ENCODE data around the gene OR5K4. TPM values are rescaled to one million over a fixed set of nuclear protein-coding genes. Genes with fewer than 3 reads are reported as not detected.

OR5K4 gene
- total and polyA plus RNA-seq, 2 donors (not counting 3 experiments of a cell fraction or from before 2014, with no cell fraction given): not detected

GRCh38 chr3:98326945-98327344 lies 26.7 kb upstream of the OR5K4 start:
- POLR2A ChIA-PET: no interaction called here
- H3K27ac ChIP-seq (ENCODE audit: insufficient read depth, low read depth, low read length): no peak overlapping the region
- H3K4me2 ChIP-seq (ENCODE audit: insufficient read depth, low read length): no peak overlapping the region
- no peak overlapping the region for H2AFZ ChIP-seq (ENCODE audit: low read depth, low read length)
- H3K9me3 ChIP-seq (replicated peaks; ENCODE audit: control insufficient read depth, insufficient read depth, low read length): no peaks in the 10 kb centered on the region
- FAIRE-seq (no peak), DNase-seq (ENCODE audit: low read depth, low spot score) (no peak)
- no peaks in the 10 kb centered on the region for H4K20me1 ChIP-seq (replicated peaks; ENCODE audit: control insufficient read depth, extremely low read depth, insufficient read depth, low read length)
- no peaks in the 10 kb centered on the region for H3K4me1 ChIP-seq (ENCODE audit: control insufficient read depth, extremely low read depth, insufficient read depth, low read length)
- H3K79me2 ChIP-seq (ENCODE audit: control insufficient read depth, insufficient read depth, low read length): no peaks in the 10 kb centered on the region
- no TSS peak for BruUV-seq (replicated peaks)
- H3K36me3 ChIP-seq (ENCODE audit: control insufficient read depth in 2 of 2, extremely low read depth in 1 of 2, insufficient read depth in 2 of 2, low read length in 2 of 2): no peaks in the 10 kb centered on the region
- dilution Hi-C loops (cut with MboI; ENCODE audit: extremely low pct_ligation_motif_present, low sequenced_read_pairs): no loop called here
- H3K9me1 ChIP-seq (replicated peaks; ENCODE audit: control insufficient read depth, extremely low read depth, insufficient read depth, low read length): no peaks in the 10 kb centered on the region
- peaks cover 2 to 11% of the 10 kb centered on the region in 2 experiments for H3K27me3 ChIP-seq (ENCODE audit: control insufficient read depth in 2 of 2, insufficient read depth in 2 of 2, low read length in 2 of 2)
- no peak overlapping the region for H3K9ac ChIP-seq (replicated peaks; ENCODE audit: extremely low read depth, insufficient read depth, low read length)
- intact Hi-C loops (cut with micrococcal nuclease): no loop called here
- H3K4me3 ChIP-seq (replicated peaks in 1 of 3; ENCODE audit: insufficient read depth in 1 of 3, low read depth in 1 of 3, low read length in 3 of 3): no peak overlapping the region
- no peak for TF ChIP-seq MAX (IDR thresholded peaks at IDR 0.05; ENCODE audit: insufficient read depth, insufficient read length)
- no peak for TF ChIP-seq MYC (IDR thresholded peaks at IDR 0.05; ENCODE audit: low read depth, low read length)
- no peak for TF ChIP-seq FOS (IDR thresholded peaks at IDR 0.05; ENCODE audit: borderline replicate concordance, insufficient read depth, low read length)
- no peak for TF ChIP-seq CTCF (IDR thresholded peaks at IDR 0.05; ENCODE audit: extremely low read depth in 1 of 2, insufficient read depth in 1 of 2, low read depth in 1 of 2, low read length in 2 of 2)
- no peak for TF ChIP-seq POLR2AphosphoS5 (IDR thresholded peaks at IDR 0.05; ENCODE audit: insufficient read depth, low read depth, low read length)
- CTCF ChIA-PET: interaction anchor here (1.2 kb wide), 1 partner anchor 17 kb away, joined by 5 read pairs; no protein-coding TSS in a partner anchor

- H3K9me1 ChIP-seq (replicated peaks; ENCODE audit: control insufficient read depth, extremely low read depth, insufficient read depth, low read length): no peaks in the 10 kb centered on the region
- H3K27me3 ChIP-seq (ENCODE audit: control insufficient read depth in 2 of 2, insufficient read depth in 2 of 2, low read length in 2 of 2): peaks cover 5 to 8% of the 10 kb centered on the region in 2 experiments
- FAIRE-seq (no peak), DNase-seq (ENCODE audit: low read depth, low spot score) (no peak)
- intact Hi-C loops (cut with micrococcal nuclease): loop anchor here (1.0 kb wide), 1 partner anchor 290 kb away; no protein-coding TSS in a partner anchor
- no peak overlapping the region for H2AFZ ChIP-seq (ENCODE audit: low read depth, low read length)
- no peaks in the 10 kb centered on the region for H3K36me3 ChIP-seq (ENCODE audit: control insufficient read depth in 2 of 2, extremely low read depth in 1 of 2, insufficient read depth in 2 of 2, low read length in 2 of 2)
- TF ChIP-seq MAX (IDR thresholded peaks at IDR 0.05; ENCODE audit: insufficient read depth, insufficient read length) (no peak), FOS (IDR thresholded peaks at IDR 0.05; ENCODE audit: borderline replicate concordance, insufficient read depth, low read length) (no peak), CTCF (IDR thresholded peaks at IDR 0.05; ENCODE audit: extremely low read depth in 1 of 2, insufficient read depth in 1 of 2, low read depth in 1 of 2, low read length in 2 of 2) (no peak), GATA2 (IDR thresholded peaks at IDR 0.05; ENCODE audit: insufficient read depth, insufficient read length, low read depth, low read length) (no peak), POLR2AphosphoS5 (IDR thresholded peaks at IDR 0.05; ENCODE audit: insufficient read depth, low read depth, low read length) (no peak), POLR2A (IDR thresholded peaks at IDR 0.05; ENCODE audit: low read depth, low read length) (no peak), EZH2 (IDR thresholded peaks at IDR 0.05; ENCODE audit: borderline replicate concordance, low read depth, low read length, severe bottlenecking) (no peak), JUN (IDR thresholded peaks at IDR 0.05; ENCODE audit: borderline replicate concordance, insufficient read depth, insufficient read length, low read depth) (no peak), MYC (IDR thresholded peaks at IDR 0.05; ENCODE audit: low read depth, low read length) (no peak)
- H3K9me3 ChIP-seq (replicated peaks; ENCODE audit: control insufficient read depth, insufficient read depth, low read length): no peaks in the 10 kb centered on the region
- no peak overlapping the region for H3K27ac ChIP-seq (ENCODE audit: insufficient read depth, low read depth, low read length)
- no peaks in the 10 kb centered on the region for H3K4me1 ChIP-seq (ENCODE audit: control insufficient read depth, extremely low read depth, insufficient read depth, low read length)
- ChIA-PET CTCF (interaction anchor here (0.7 to 3.6 kb wide), 9 partner anchors 9 to 565 kb away, joined by 3 to 72 read pairs (median 5); partner anchors contain the start of gene ARL6), POLR2A (no interaction called here)
- H3K9ac ChIP-seq (replicated peaks; ENCODE audit: extremely low read depth, insufficient read depth, low read length): no peak overlapping the region
- dilution Hi-C loops (cut with MboI; ENCODE audit: extremely low pct_ligation_motif_present, low sequenced_read_pairs): no loop called here
- no peaks in the 10 kb centered on the region for H4K20me1 ChIP-seq (replicated peaks; ENCODE audit: control insufficient read depth, extremely low read depth, insufficient read depth, low read length)
- no TSS peak for BruUV-seq (replicated peaks)
- no peaks in the 10 kb centered on the region for H3K79me2 ChIP-seq (ENCODE audit: control insufficient read depth, insufficient read depth, low read length)
- no peak overlapping the region for H3K4me2 ChIP-seq (ENCODE audit: insufficient read depth, low read length)
- H3K4me3 ChIP-seq (replicated peaks in 1 of 3; ENCODE audit: insufficient read depth in 1 of 3, low read depth in 1 of 3, low read length in 3 of 3): no peak overlapping the region
Observed at GRCh38 chr3:98328933-98329332, 24.7 kb upstream of the OR5K4 start.

All from endothelial cell of umbilical vein (primary cell).